Muscle layer of duodenum (tissue), 2 donors: ENCODE results near the gene TREM1.
"Not testable (repeated sequence)": the region's sequence is repeated elsewhere in the genome, so short reads cannot be mapped to it uniquely, and the experiment has no call there.

Experiments used
- H3K27ac ChIP-seq: one replicate; pipeline ENCODE4 v1.7.0; 2013; ENCODE audit warnings: mild to moderate bottlenecking, low read length
- H3K27me3 ChIP-seq: one replicate; pipeline ENCODE4 v1.7.0; 2013; ENCODE audit warnings: low read depth, mild to moderate bottlenecking, control low read depth, low read length
- H3K36me3 ChIP-seq, 2 donors: one replicate each; pipeline ENCODE4 v1.7.0; 2013; ENCODE audit warnings: low read length in 2 of 2, control low read depth in 1 of 2, mild to moderate bottlenecking in 1 of 2; ENCODE audit not compliant: insufficient read depth in 2 of 2, control insufficient read depth in 1 of 2
- H3K4me1 ChIP-seq, 2 donors: one replicate each; pipeline ENCODE4 v1.7.0; 2013; ENCODE audit warnings: low read length in 2 of 2, mild to moderate bottlenecking in 2 of 2, control low read depth in 1 of 2, moderate library complexity in 1 of 2; ENCODE audit not compliant: insufficient read depth in 2 of 2, control insufficient read depth in 1 of 2
- H3K4me3 ChIP-seq, 2 donors: one replicate each; pipeline ENCODE4 v1.7.0; 2013; ENCODE audit warnings: low read length in 2 of 2, low read depth in 1 of 2, mild to moderate bottlenecking in 1 of 2
- H3K9me3 ChIP-seq, 2 donors: one replicate each; pipeline ENCODE4 v1.7.0; 2013; ENCODE audit warnings: low read length in 2 of 2, control low read depth in 1 of 2, mild to moderate bottlenecking in 1 of 2; ENCODE audit not compliant: control insufficient read depth in 1 of 2
- donor health status: healthy.

Gene TREM1

GRCh38 chr6:41256383-41256782 lies 30.1 kb downstream of the TREM1 start:
- Histone ChIP-seq H3K36me3 (no peaks in the 10 kb centered on the region), H3K27ac (no peak overlapping the region), H3K27me3 (no peaks in the 10 kb centered on the region), H3K9me3 (peaks cover 0 to 3% of the 10 kb centered on the region in 2 donors), H3K4me1 (peaks cover 0 to 12% of the 10 kb centered on the region in 2 donors), H3K4me3 (no peak overlapping the region)

- no peaks in the 10 kb centered on the region for H3K27me3 ChIP-seq
- H3K4me1 ChIP-seq, result peaks cover 0 to 12% of the 10 kb centered on the region in 2 donors
- H3K36me3 ChIP-seq, result no peaks in the 10 kb centered on the region
- H3K4me3 ChIP-seq, result no peak overlapping the region
- no peaks in the 10 kb centered on the region for H3K9me3 ChIP-seq
- H3K27ac ChIP-seq, result no peak overlapping the region
Observed at GRCh38 chr6:41255638-41256246, 30.7 kb downstream of the TREM1 start.

GRCh38 chr6:41255110-41255509 lies 31.4 kb downstream of the TREM1 start:
- H3K36me3 ChIP-seq, result no peaks in the 10 kb centered on the region
- no peaks in the 10 kb centered on the region for H3K27me3 ChIP-seq
- no peaks in the 10 kb centered on the region for H3K9me3 ChIP-seq
- no peak overlapping the region for H3K27ac ChIP-seq
- no peak overlapping the region for H3K4me3 ChIP-seq
- H3K4me1 ChIP-seq, result peaks cover 0 to 12% of the 10 kb centered on the region in 2 donors

- no peaks in the 10 kb centered on the region for H3K27me3 ChIP-seq
- no peak overlapping the region for H3K4me3 ChIP-seq
Observed at GRCh38 chr6:41252401-41253169, 33.9 kb downstream of the TREM1 start.

GRCh38 chr6:41247882-41248705 lies 38.4 kb downstream of the TREM1 start:
- Histone ChIP-seq H3K27ac (no peak overlapping the region), H3K27me3 (no peaks in the 10 kb centered on the region), H3K9me3 (no peaks in the 10 kb centered on the region), H3K4me1 (no peaks in the 10 kb centered on the region), H3K4me3 (no peak overlapping the region), H3K36me3 (no peaks in the 10 kb centered on the region)

More at GRCh38 chr6:41252401-41253169, 33.9 kb downstream of the TREM1 start:
- Histone ChIP-seq H3K4me1 (peaks cover 0 to 11% of the 10 kb centered on the region in 2 donors), H3K36me3 (no peaks in the 10 kb centered on the region), H3K27ac (no peak overlapping the region), H3K9me3 (no peaks in the 10 kb centered on the region)

GRCh38 chr6:41247288-41247865 lies 39.1 kb downstream of the TREM1 start:
- no peaks in the 10 kb centered on the region for H3K36me3 ChIP-seq
- no peaks in the 10 kb centered on the region for H3K9me3 ChIP-seq
- H3K27me3 ChIP-seq, result no peaks in the 10 kb centered on the region
- no peak overlapping the region for H3K27ac ChIP-seq
- H3K4me3 ChIP-seq, result no peak overlapping the region
- no peaks in the 10 kb centered on the region for H3K4me1 ChIP-seq

- not testable (repeated sequence) for H3K9me3 ChIP-seq, H3K4me3 ChIP-seq, H3K4me1 ChIP-seq, H3K36me3 ChIP-seq, H3K27ac ChIP-seq, H3K27me3 ChIP-seq
Observed at GRCh38 chr6:41246529-41246928, 40.0 kb downstream of the TREM1 start.

GRCh38 chr6:41239467-41240159 lies 46.9 kb downstream of the TREM1 start:
- Histone ChIP-seq H3K9me3 (no peaks in the 10 kb centered on the region), H3K4me3 (no peak overlapping the region), H3K27me3 (peaks cover 10% of the 10 kb centered on the region), H3K27ac (no peak overlapping the region), H3K36me3 (no peaks in the 10 kb centered on the region), H3K4me1 (no peaks in the 10 kb centered on the region)

- Histone ChIP-seq H3K4me1 (no peaks in the 10 kb centered on the region), H3K4me3 (no peak overlapping the region), H3K9me3 (no peaks in the 10 kb centered on the region), H3K27ac (no peak overlapping the region), H3K27me3 (peaks cover 10% of the 10 kb centered on the region), H3K36me3 (no peaks in the 10 kb centered on the region)
Observed at GRCh38 chr6:41237128-41237527, 49.4 kb downstream of the TREM1 start.

GRCh38 chr6:41236276-41236675 lies 50.2 kb downstream of the TREM1 start:
- Histone ChIP-seq H3K4me3 (no peak overlapping the region), H3K9me3 (no peaks in the 10 kb centered on the region), H3K27ac (no peak overlapping the region), H3K36me3 (no peaks in the 10 kb centered on the region), H3K4me1 (no peaks in the 10 kb centered on the region), H3K27me3 (peaks cover 10% of the 10 kb centered on the region)
